GM21360 (cell line): ENCODE measurements around the gene MCOLN1.

Experiments
- ATAC-seq: cut with Tn5 transposase; IDR thresholded peaks from one replicate; pipeline ENCODE4 v1.9.1; 2021; ENCODE audit warnings: mild to moderate bottlenecking, moderate library complexity; ENCODE audit not compliant: unreplicated experiment

MCOLN1 gene

DNA sequence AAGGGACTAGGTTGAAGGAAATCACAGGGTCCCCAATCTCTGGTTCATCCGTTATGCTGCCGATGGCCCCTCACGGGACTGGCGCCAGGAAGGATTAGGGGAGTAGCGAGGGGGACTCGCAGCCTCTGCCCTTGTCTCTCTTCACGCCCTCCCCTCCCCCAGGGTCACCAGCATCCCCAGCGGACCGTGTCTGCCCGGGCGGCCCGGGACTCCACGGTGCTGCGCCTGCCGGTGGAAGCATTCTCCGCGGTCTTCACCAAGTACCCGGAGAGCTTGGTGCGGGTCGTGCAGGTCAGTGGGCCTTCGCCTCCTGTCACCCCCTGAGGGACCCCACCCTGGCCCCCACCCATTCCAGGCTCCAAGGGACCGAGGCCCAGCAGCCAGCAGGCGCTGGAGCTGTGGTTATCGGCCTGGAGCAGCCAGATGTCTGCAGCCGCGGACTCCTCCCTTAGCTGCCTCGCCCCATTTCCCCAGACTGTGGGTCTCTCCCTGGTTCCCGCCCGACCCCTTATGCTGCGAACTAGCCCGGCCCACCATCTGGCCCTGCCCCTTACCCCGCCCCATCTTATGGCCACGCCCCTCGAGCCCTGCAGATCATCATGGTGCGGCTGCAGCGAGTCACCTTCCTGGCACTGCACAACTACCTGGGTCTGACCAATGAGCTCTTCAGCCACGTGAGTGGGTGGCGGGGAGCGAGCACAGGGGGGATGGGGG is 18.5 kb downstream of the MCOLN1 start:
- ATAC-seq: no peak

DNA sequence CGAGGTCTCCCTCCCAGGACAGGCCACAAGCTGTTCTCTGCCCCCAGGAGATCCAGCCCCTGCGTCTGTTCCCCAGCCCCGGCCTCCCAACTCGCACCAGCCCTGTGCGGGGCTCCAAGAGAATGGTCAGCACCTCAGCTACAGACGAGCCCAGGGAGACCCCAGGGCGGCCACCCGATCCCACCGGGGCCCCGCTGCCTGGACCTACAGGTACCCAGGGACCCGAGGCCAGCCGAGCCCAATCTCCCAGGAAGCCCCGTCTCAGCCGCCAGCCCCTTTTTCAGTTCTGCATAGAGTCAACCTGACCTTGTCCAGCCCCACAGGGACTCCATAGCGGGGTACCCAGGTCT is 19.0 kb downstream of the MCOLN1 start:
- no peak for ATAC-seq

DNA sequence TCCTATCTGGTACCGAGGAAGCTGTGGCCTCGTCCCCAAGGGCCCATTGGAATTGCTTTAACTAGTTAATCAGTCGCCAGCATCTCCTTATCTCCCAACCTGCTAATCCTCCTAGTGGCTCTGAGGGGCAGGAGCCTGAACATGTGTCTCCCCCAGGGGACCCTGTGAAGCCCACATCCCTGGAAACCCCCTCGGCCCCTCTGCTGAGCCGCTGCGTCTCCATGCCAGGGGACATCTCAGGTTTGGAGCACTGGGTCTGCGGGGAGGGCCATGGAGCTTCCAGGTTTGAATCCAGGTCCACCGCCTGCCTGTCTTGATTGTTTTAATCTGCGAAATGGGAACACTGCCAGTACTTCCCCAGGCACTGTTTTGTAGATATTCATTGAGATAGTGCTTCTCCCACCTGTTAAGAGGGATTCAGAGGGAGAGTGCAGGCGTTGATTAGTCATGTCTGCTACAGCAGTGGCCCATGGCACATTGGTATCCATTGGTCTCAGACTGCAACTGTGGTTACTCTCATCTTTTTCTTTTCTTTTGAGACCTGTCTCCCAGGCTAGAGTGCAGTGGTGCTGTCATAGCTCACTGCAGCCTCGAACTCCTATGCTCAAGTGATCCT is 19.5 kb downstream of the MCOLN1 start:
- ATAC-seq: no peak

DNA sequence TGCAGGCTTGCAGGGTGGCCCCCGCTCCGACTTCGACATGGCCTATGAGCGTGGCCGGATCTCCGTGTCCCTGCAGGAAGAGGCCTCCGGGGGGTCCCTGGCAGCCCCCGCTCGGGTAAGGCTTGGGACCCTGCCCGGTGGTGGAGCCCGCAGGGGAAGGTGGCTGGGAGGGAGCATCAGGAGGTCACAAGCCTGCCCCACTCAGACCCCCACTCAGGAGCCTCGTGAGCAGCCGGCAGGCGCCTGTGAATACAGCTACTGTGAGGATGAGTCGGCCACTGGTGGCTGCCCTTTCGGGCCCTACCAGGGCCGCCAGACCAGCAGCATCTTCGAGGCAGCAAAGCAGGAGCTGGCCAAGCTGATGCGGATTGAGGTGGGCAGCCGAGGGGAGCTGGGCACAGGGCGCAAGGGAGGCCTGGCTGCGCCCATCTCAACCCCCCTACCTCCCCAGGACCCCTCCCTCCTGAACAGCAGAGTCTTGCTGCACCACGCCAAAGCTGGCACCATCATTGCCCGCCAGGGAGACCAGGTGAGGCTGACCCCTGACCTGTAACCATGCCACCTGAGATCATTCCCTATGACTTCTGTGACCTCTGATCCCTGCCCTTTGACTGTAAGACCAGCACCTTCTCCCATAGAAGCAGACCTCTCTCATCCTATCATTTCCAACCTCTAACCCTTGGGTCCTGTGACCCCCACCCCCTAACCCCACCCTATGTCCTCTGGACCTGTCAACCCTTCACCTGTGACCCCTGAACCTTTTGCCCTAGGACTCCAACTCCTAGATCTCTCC is 20.3 kb downstream of the MCOLN1 start:
- ATAC-seq: no peak

DNA sequence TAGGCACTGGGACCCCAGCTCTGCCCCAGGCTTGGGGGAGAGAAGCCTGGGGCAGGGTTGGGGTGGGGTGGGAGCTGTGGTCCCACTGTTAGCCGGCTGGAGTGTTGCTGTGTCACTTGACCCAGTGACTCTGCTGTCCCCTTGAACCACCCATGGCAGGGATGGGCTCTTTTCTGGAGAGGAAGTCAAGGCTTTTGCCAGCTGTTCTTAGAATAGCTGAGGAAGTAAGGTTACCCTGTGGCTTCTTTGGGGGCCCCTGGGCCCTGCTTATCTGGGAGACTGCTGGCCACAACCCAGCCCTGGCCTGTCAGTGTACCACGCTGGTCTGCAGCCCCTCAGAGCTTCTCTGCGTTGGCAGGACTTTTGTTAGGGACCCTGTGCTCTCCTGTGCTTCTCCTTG is 22.2 kb downstream of the MCOLN1 start:
- no peak for ATAC-seq

DNA sequence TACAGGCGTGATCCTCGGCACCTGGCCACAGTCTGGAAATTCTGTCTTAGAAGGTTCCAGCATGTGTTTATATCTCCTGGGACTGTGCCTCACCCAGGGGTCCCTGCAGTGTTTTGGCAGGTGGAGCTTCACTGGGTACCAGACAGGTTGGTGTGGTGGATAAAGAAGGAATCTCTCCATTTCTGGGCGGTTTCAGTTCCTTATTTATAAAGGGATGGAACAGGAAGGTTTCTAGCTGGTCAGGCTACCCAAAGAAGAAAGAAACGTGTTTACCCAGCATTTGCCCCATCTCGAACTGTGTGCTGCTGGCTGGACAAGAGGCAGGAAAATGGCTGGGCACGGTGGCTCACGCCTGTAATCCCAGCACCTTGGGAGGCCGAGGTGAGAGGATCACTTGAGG is 22.9 kb downstream of the MCOLN1 start:
- no peak for ATAC-seq

DNA sequence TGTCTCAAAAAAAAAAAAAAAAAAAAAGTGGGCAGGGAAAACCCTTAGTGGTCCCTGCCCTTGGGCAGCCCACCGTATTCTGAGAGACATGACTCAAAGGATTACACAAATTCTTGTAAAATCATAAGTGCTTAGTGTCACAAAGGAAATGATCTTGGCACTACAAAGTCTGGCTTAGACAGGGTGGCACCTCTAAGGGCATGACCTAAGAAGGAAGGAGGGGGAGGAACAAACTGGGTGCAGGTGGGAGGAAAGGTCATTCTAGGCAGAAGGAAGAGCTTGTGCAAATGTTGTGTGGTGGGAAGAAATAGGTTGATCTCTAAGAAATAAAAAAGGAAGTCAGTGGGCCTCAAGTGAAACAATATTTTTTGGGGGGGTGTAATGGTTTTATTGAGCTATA is 23.5 kb downstream of the MCOLN1 start:
- ATAC-seq: no peak

DNA sequence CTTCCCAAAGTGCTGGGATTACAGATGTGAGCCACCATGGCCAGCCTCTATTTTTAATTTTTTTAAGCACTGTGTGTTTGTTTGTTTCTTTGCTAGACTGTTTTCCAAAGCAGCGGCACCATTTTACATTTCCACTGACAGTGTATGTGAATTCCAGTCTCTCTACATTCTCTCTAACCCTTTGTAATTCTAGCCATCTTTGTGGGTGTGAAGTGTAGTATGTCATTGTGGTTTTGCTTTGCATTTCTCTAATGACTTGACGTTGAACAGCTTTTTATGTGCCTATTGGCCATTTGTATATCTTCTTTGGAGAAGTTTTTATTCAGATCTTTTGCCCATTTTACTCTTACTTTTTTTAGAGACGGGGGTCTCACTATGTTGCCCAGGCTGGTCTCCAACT is 24.7 kb downstream of the MCOLN1 start:
- ATAC-seq: no peak

DNA sequence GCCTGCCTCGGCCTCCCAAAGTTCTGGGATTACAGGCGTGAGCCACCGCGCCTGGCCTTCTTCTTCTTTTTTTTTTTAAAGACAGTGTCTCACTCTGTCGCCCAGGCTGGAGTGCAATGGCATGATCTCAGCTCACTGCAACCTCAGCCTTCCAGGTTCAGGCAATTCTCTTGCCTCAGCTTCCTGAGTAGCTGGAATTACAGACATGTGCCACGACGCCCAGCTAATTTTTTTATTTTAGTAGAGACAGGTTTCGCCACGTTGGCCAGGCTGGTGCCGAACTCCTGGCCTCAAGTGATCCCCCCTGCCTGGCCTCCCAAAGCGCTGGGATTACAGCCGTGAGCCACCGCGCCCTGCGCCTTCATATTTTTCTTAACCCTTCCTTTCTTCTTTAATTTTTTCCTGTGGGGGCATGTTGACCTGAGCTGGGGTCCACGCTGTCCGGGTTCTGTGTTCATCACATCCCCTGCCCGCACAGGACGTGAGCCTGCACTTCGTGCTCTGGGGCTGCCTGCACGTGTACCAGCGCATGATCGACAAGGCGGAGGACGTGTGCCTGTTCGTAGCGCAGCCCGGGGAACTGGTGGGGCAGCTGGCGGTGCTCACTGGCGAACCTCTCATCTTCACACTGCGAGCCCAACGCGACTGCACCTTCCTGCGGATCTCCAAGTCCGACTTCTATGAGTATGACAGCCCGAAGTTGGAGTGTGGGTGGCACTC is 27.2 kb downstream of the MCOLN1 start:
- no peak for ATAC-seq

DNA sequence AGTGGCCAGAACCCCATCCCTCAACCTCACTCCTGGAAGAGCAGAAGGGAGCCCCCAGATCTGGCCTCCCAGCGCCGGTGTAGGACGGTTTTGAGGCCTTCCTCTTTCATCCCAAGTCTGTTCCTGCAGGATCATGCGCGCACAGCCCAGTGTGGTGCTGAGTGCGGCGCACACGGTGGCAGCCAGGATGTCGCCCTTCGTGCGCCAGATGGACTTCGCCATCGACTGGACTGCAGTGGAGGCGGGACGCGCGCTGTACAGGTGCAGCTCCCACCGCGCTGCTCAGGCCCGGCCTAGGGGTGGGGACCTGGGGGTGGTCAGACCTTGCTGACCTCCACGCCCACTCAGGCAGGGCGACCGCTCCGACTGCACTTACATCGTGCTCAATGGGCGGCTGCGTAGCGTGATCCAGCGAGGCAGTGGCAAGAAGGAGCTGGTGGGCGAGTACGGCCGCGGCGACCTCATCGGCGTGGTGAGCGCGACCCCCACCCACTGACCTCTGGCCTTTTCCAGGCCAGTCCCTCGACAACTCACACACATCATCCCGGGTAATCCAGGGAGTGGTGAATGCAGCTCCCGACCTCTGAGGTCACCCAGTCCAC is 27.8 kb downstream of the MCOLN1 start:
- ATAC-seq: no peak

DNA sequence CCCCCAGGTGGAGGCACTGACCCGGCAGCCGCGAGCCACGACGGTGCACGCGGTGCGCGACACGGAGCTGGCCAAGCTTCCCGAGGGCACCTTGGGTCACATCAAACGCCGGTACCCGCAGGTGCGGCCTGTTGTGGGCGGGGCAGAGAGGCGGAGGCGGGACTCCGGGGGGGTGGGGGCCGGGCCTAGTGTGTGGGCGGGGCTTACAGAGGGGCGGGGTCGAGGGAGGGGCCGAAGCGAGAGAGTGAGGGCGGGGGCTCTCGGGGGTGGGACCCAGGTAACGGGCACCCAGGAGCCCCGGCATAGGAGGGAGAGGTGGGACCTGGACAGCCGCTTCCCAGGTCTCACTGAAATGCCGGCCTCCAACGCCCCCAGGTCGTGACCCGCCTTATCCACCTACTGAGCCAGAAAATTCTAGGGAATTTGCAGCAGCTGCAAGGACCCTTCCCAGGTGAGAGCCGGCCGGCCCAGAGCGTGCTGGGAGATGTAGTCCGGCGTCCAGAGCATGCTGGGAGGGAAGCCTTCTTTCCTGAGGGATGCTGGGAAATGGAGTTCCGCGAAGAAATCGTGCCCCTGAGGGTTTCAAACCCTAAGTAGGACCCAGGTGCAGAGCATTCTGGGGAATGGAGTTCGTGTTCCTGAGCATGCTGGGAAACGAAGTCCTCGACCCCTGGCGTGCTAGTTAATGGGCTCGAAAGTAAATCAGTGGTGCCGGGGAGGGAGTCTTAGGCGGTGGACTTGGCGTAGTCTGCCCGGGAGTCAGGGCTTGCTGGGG is 28.8 kb downstream of the MCOLN1 start:
- no peak for ATAC-seq

DNA sequence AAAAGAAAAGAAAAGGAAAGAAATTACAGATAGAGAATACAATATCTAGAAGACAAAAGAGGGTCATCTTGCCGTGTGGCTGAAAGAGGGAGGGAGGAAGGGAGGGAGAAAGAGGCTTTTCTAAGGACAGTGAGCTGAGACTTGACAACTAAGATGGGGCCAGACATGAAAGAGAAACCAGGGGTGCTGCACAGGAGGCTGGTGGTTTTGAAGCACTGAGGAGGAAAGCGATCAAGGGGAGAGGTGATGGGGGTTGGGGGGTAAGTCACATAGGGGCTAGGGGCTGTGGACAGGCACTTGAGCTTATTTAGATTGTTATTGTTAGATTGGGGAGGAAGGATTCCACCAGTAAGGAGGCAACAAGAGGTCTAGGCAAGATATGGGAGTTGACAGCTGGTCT is 30.4 kb downstream of the MCOLN1 start:
- ATAC-seq: no peak

DNA sequence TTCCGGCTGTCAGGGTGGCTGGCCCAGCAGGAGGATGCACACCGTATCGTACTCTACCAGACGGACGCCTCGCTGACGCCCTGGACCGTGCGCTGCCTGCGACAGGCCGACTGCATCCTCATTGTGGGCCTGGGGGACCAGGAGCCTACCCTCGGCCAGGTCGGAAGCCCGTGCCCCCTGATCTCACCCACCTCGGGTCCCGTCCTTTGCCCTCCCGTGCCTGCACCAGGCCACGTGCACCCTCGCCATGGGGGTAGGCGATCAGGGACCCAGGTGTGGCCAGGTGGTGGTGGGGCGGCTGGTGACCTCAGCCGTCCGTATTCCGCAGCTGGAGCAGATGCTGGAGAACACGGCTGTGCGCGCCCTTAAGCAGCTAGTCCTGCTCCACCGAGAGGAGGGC is 32.1 kb downstream of the MCOLN1 start:
- ATAC-seq: no peak

DNA sequence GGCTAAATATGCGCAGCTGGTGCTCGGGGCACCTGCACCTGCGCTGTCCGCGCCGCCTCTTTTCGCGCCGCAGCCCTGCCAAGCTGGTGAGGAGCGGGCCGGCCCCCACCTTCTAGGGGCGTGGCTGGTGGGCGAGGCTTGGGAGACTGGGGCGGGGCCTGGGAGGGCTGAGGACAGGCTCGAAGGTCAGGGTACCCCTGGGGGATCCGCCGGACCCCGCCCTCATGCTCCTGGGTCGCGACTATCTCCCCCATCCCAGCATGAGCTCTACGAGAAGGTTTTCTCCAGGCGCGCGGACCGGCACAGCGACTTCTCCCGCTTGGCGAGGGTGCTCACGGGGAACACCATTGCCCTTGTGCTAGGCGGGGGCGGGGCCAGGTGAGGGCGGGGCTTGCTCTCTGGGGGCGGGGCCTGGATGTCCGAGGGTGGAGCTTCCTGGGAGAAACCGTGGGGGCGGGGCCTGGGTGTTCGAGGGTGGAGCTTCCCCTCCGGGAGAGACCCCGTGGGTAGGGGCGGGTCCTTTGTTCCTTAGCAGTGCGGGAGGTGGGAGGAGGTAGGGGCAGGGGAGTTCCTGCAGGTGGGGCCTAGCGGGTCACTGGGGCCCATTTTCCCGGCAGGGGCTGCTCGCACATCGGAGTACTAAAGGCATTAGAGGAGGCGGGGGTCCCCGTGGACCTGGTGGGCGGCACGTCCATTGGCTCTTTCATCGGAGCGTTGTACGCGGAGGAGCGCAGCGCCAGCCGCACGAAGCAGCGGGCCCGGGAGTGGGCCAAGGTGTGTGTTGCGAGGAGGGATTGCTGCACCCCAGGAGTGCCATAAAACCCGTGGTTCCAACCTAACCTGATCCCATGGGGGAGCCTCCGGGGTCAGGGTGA is 32.8 kb downstream of the MCOLN1 start:
- no peak for ATAC-seq

DNA sequence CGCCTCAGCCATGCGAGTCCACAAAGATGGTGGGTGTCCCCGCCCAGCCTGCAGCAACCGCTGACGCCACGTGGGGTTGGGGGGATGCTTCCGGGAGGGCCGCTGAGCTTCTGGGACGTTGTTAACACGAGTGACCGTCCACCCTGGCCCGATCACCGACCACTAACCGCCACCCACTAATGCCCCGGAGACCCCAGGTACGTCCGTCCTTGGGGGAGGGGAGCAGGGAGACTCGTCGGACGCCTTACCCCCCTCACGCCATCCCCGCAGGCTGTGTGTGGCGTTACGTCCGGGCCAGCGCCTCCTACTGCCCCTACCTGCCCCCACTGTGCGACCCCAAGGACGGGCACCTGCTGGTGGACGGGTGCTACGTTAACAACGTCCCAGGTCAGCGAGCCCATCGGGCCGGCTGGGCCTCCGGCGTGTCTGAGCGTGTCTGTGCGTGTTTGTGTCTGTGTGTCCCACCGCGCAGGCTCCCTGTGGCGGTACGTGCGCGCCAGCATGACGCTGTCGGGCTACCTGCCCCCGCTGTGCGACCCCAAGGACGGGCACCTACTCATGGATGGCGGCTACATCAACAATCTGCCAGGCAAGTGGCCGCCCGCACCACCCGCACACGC is 34.4 kb downstream of the MCOLN1 start:
- ATAC-seq: no peak

DNA sequence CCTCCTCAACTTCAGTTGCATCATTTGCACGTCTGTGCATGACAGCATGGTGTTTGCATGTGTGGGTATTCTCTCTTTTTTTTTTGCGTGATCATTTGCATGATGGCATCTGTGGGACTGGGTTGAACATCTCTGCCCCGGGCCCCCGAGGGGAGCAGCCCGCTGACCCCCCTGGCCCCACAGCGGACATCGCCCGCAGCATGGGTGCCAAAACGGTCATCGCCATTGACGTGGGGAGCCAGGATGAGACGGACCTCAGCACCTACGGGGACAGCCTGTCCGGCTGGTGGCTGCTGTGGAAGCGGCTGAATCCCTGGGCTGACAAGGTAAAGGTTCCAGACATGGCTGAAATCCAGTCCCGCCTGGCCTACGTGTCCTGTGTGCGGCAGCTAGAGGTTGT is 36.2 kb downstream of the MCOLN1 start:
- no peak for ATAC-seq

DNA sequence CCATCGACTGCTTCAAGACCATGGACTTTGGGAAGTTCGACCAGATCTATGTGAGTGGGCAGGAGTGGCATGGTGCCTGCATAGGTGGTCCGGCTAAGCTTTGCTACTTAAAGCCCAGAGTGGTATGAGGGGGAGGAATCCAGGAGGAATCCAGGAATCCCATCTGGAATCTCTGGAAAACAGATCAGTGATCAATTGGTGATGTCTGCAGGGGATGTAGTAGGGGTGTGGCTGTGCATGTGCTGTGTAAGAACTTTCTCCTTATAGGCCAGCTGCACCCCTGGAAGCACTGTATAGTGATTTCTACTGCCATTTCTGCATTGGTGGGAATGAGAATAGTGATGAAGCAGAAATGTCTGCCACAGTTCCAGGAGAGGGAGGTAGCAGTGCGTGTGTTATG is 36.7 kb downstream of the MCOLN1 start:
- ATAC-seq: no peak

DNA sequence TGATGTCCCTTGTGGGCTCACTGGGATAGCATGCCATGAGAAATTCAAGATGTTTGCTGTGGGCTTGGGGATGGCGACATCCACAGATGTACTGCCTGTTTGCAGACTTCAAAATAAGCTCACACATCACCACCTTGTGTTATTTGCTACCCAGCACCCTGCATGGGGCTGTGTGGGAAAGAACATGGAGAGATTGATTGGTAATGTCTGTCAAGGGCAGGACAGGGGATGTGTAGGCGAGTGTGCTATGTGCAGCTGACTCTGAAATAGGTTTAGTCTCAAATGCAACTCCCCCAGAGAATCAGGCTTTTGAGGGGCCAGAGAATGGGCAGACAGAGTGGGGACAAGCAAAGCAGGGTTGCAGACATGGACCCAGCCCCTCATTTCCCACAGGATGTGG is 37.8 kb downstream of the MCOLN1 start:
- no peak for ATAC-seq

DNA sequence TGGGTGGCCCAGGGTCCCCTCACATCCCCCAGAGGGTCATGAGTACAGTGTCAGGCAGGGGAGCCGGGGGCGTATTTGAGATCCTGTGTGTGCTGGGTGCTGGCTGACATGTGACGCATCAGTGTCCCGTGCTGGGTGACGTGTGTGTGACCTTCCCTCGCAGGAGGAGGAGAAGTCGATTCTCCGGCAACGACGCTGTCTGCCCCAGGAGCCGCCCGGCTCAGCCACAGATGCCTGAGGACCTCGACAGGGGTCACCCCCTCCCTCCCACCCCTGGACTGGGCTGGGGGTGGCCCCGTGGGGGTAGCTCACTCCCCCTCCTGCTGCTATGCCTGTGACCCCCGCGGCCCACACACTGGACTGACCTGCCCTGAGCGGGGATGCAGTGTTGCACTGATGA is 38.9 kb downstream of the MCOLN1 start:
- ATAC-seq: no peak
